Measurements from ENCODE around the gene SPAG17. TPM values are rescaled to one million over a fixed set of nuclear protein-coding genes. Genes with fewer than 3 reads are reported as not detected.

Gene SPAG17
- polyA plus RNA-seq (ENCODE audit: insufficient read length in 4 of 4), result 1 to 10 TPM; 5.9 to 10.0 (median 8.7) TPM

DNA sequence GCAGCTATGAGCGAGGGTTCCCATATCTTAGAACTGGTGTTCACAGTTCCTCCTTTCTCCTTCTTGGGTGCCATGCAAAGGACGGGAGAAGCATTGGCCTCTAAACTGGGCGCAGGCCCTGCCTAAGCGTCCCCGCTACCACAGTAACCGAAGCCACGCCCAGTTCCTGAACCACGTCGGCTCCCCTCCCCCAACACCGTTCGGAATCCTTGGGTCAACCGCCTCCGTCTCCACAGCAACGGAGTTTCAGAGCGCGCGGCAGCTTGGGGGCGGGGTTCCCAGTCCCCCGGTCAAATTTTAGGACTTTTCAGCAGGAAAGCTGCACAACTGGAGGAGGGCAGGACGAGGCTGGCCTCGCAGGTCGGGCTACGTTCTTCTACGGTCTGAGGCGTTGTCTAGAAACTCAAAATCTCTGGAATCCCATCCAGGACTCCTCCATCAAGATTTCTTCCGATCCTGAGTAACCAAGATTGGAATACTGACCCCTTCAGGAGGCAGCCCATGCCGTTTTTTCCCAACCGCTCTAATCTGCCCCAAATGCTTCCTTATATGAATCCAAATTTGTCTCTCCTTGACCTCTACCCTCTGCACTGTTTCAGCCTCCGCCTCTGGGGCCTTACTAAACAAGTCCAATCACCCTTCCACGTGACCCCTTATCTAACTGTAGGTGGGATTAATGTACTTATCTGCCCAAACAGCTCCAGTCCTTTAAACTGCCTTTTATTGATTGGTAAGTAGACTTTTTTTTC, at the start of gene SPAG17:
TSS of gene SPAG17 (minus strand) at position 145 of the 749 bp plus-strand sequence. CDS start at position 74, 71 bp downstream.
- DNase-seq (ENCODE audit: low read depth in 4 of 4, low spot score in 3 of 4), result peak; percentile 79 to 87 (median 84)

DNA sequence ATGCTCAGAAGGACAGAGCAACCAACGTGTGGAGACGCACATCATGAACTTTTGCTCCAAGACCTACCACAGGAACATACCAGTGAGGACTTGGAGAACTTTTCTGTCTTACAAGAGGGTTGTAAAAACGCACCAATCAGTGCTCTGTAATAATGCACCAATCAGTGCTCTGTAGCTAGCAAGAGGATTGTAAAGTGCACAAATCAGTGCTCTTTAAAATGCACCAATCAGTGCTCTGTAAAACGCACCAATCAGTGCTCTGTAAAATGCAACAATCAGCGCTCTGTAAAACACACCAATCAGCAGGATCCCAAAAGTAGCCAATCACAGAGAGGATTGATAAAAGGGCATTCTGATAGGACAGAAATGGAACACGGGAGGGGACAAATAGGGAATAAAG, 40.4 kb upstream of the SPAG17 start:
- no peak for DNase-seq (ENCODE audit: low read depth in 4 of 4, low spot score in 3 of 4)

DNA sequence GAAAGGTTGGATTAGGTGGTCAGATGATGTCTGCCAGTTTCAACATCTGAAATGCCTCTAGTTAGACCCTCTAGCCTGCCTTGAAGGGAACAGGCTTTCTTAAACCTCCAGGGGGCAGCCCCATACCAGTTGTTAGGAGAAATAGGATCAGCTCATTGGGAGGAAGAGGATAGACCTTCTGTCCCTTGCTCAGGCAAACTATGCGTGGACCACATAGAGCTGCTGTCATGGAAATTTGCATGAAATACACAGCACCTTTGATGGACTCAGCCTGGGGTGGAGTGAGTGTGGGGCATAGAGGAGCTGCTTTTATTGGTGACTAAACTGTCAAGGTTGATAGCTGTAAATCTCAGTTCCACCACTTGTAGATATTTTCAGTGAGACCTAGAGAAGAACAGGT, 38.4 kb upstream of the SPAG17 start:
- DNase-seq (ENCODE audit: low read depth in 4 of 4, low spot score in 3 of 4), result peak in 1 of 4 donors; percentile 11

DNA sequence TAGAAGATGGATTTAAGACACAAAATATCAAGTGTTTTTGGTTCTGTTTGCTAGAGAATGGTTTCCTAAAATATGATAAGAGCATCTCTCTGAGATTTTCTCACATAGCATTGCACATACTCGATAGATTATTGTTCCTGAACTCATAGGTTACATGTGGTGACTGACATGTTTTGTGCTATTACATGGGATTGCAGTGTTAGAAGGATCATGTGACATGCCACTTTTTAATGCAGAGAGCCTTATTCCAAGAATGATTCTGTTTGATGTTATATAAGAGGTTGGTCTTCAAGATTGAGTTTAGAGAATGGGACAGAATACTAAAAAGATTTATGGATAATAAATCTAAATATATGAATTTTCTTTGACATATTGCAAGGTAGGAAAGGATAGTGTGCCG, 34.4 kb upstream of the SPAG17 start:
- DNase-seq (ENCODE audit: low read depth in 4 of 4, low spot score in 3 of 4), result no peak

DNA sequence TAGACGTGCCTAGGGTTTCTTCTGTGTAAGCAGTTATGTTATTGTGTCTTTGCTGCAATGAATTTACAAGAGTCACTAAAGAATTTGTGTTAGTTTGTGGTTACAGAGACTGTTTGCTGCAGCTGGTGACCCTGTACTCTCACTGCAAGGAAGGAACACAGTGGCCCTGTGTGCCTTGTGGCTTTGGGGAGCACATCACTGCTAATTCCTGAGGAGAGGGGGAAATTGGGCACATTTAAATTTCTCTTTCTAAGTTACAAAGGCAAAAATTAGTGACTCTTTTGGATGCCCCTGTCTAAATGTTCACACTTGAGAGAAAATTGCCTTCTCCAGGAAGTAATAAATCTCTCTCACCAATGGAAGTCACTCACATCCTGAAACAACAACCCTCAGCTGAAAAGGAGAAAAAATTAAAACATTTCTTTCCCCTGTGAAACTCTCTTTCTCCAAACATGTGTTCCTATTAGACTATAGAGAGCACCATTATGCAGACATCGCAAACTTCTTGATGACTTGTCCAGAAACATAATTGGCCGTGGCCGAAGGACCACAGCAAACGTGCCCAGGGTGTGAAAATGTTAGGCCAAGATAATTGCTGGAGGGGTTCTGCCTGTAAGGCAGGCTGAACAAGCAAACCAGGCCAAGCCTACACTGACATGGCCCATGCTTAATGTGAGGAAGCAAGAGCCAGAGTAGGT, 32.3 kb upstream of the SPAG17 start:
- peak; percentile 5 to 30 (median 14) for DNase-seq (ENCODE audit: low read depth in 4 of 4, low spot score in 3 of 4)

DNA sequence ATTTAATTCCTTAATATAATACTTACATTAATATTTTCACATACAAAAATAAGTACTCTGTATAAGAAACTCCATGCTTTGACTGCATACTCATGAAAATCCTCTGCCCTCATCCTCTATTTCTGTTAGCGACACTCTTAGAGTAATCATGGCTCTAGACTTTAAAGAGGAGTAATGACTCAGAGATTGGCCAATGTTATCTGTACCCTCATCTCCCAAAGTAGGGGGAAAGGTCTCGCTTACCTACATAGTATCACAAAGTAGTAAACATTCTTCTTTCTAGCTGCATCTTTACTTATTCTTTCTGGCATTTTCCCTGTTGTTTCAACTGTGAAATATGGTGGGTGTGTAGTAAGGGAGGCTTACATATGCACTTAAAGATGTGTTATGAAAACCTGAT, 29.8 kb upstream of the SPAG17 start:
- no peak for DNase-seq (ENCODE audit: low read depth in 4 of 4, low spot score in 3 of 4)

DNA sequence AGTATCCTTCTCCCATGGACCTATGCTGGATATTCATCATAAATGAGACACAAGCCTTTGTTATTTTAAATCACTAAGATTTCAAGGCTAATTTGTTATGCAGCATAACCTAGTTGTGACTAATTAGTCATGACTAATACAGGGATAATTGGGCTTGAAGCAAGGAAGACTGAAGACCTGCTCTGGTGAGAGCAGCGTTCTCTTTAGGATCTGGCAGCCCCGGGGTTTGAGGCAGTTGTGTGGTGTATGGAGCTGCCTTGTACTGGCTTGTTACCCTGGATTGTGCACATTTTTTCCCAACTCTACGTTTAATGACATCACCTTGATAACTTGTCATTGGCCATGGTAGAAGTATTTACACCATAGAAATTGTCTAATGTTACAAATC, 25.7 kb upstream of the SPAG17 start:
- no peak for DNase-seq (ENCODE audit: low read depth in 4 of 4, low spot score in 3 of 4)

DNA sequence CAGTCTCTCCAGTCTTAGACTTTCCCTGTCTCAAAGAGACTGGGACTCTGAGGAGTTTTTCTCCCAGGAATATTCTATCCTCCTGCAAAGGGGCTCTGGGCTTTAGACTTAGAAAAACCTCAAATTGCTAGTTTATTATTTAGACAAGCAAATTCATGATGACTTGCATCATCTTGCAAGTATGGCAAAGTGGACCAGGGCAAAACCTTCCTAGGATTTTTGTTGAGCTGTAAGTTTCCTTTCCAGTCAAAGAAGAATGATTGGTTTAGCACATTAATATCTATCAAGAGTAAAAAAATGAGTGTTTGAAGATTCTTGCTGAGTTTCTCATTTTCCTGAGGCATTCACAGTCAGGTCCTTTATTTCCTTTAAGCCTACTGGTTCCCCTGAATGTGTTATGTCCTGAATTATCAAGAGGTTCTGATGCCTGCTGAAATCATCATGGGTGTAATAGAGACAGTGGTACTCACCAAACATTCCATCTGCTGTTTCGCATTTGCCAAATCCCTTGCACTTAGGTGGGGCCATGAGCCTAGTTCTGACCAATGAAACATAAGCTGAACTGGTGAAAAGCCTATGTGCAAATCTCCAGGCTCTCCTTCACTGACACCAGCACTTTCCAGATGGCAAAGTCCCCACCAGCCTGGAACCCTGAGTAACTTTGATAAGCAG, 25.2 kb upstream of the SPAG17 start:
- no peak for DNase-seq (ENCODE audit: low read depth in 4 of 4, low spot score in 3 of 4)

DNA sequence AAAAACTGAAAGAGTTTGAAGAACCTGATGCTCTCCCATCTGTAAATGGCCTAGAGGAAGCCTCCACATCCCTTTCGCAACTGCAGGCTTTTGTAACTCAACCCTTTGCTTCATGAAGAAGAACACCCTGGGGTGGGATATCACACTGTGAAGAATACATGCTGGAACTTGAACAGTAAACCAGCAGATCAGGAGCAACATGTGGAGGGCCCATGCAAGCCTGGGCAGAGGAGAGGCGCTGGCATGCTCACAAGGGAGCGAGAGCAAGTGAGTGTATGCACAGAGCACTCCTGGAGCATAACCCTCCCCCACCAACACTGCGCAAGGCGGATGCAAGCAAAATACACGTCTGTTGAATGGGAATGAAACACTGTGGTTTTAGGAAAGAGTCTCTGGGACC, 24.6 kb upstream of the SPAG17 start:
- no peak for DNase-seq (ENCODE audit: low read depth in 4 of 4, low spot score in 3 of 4)

DNA sequence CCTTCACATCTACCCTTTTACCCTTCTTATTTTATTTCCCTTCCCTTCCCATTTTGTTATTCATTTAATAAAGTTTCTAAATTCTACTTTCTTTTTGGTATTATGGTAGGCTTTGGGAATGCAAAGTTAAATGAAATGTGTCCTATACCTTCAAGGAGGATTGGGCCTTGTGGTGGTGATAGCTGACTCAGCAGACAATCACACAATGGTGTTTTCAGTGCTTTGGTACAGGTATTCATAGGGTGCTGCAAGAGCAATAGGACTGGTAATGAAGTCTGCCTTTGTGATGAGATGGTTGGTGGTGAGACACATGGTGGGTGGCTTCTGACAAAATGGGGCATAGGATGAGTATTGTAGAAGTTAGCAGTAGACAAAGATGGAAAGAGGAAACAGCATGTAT, 21.9 kb upstream of the SPAG17 start:
- no peak for DNase-seq (ENCODE audit: low read depth in 4 of 4, low spot score in 3 of 4)

DNA sequence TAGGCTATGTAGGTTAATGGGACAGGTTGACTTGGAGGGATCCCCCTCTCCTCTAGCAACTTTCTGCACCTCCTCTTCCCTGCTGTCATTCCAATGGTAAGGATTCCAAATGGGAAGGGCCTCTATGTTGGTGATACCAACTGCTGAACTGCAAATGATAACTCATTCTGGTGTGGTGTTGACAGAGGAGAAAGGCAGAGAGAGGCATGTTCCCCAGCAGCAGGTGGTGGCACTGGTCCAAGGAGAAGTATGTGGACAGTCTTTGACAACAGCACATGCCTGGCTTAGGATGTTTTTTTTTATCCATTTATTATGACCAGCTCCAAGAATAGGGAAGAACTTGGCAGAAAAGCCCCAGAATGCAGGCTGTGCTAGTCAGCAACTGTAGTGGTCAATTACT, 19.6 kb upstream of the SPAG17 start:
- DNase-seq (ENCODE audit: low read depth in 4 of 4, low spot score in 3 of 4), result no peak

DNA sequence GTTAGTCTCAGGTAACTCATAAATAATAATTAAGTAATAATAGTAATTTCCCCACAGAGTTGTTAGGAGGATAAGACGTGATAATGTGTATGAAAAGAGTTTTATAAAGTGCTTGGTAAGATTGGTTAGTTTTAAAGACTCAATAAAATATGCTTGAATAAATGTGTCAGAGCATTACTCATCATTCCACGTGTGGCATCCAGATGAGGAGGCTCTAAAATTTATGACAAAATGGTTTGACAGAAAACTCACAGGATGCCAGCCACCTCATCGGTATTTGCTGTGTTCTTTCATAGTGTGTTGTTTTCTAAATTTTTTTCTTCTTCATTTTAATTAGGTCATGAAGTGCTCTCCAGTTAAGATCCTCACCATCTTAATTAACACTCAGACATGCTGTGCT, 19.1 kb upstream of the SPAG17 start:
- no peak for DNase-seq (ENCODE audit: low read depth in 4 of 4, low spot score in 3 of 4)

DNA sequence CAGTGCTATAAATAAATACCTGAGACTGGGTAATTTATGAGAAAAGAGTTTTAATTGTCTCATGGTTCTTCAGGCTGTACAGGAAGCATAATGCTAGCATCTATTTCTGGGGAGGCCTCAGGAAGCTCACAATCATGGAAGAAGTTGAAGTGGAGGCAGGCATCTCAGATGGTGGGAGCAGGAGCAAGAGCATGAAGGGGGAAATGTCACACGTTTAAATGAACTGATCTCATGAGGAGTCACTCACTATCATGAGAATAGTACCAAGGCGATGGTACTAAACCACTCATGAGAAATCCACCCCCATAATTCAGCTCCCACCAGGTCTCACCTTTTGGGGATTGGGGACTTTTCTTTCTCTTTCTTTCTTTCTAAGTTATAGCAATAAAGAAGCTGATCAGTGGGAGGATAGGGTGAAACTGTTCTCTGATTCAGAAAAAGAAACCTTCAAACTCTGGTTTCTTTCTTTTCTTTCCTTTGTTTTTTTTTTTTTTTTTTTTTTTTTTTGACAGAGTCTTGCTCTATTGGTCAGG, 17.1 kb upstream of the SPAG17 start:
- DNase-seq (ENCODE audit: low read depth in 4 of 4, low spot score in 3 of 4), result no peak

DNA sequence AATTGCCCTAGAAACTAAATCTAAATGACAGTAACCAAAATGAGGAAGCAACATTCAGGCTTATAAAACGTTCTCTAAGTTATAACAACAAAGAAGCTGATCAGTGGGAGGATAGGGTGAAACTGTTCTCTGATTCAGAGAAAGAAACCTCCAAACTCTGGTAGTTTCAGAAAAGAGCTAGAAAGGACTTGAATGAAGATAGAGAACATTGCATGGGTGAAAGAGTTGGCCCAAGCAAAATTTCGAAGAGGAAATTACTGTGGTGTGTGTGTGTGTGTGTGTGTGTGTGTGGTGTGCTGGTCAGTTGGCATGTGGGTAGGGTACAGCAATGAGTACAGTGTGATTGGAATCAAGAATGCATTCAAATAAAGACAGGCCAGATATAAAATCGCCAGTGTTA, 16.5 kb upstream of the SPAG17 start:
- DNase-seq (ENCODE audit: low read depth in 4 of 4, low spot score in 3 of 4), result no peak

DNA sequence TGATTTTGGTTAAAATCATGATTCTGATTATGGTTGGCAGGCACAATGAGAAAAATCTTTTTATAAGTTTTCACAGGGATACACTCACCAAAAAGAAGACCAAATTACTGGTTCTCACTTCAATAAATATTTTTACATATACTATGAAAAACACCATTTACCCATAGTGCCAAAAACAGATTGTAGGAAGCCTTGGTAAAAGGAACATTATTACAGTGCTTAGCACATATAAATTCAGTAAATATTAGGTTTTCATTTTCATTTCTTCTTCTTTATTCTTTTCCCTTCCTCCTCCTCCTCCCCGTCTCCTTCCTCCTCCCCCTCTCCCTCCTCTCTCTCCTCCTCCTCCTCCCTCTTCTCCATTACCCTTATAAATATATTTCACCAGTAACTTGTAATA, 15.8 kb upstream of the SPAG17 start:
- DNase-seq (ENCODE audit: low read depth in 4 of 4, low spot score in 3 of 4), result no peak

DNA sequence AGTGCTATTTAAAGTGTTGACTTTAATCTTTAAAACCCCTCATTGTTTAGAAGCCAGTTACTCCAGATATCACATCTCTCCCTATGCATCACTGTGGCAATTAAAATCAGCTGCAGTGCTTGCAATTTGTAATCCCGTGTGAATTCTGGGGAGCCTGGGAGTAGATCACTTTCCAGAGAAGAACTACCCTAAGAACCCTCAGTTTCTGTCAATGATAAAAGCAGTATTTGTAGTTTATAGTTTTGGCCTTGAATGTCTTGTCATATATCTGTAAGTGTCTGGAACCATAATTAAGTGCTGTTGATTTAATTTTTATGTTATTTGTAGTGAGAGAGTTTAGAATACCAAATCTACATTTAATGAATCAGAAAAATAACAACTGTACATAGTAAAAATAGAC, 5.5 kb upstream of the SPAG17 start:
- no peak for DNase-seq (ENCODE audit: low read depth in 4 of 4, low spot score in 3 of 4)

DNA sequence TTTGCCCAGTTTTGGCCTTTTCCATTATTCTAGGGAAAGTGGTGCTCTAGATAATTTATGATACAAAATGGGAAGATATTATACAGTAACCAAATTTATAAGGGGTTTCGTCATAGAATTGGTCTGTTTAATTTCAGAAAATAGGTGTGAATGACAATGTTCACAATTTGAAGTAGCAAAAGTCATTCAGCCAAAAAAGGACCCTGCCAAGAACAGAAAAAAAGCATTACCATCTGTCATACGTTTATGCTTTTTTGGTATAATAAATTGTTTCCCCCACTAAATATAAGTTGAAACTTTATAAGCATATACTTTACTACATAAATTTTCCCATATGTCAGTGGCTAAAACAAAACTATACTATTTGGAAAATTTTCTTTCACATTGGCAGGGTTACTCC, 4.5 kb upstream of the SPAG17 start:
- no peak for DNase-seq (ENCODE audit: low read depth in 4 of 4, low spot score in 3 of 4)

DNA sequence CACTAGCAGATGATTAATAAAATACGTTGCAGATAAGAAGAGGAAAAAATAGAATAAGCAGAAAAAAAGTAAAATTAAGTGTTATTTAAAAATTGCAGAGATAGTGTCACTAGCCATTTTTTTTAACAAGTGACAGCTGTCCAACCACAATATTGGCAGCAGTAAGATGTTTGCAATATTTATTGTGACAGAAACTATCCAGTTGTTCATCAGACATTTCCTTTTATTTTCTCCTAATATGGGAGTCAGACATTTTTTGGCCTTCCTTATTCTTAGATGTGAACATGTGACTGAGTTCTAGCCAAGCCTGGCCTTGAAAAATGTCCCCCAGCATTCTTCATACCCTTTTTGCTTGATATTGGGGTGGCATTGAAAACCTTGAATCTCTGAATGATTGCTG, 3.4 kb upstream of the SPAG17 start:
- DNase-seq (ENCODE audit: low read depth in 4 of 4, low spot score in 3 of 4), result no peak

DNA sequence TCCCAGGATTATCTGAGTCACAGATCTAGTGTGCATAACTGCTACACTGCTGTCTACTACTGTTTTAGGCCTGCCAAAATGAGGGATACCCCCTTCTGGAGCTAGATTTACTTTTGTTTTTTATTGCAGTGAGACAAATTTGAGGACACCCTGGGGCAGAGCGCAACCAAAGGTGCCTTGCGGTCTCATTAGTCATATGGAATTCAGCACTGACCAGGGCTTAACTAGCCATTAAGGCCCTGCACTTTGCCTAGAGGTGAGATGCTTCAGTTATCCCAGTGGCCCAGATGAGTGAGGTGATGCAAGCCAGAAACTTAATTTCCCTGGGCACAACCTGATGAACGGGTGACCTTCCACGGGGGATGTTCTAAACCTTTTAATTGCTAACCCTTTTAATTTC, 998 bp upstream of the SPAG17 start:
- no peak for DNase-seq (ENCODE audit: low read depth in 4 of 4, low spot score in 3 of 4)

DNA sequence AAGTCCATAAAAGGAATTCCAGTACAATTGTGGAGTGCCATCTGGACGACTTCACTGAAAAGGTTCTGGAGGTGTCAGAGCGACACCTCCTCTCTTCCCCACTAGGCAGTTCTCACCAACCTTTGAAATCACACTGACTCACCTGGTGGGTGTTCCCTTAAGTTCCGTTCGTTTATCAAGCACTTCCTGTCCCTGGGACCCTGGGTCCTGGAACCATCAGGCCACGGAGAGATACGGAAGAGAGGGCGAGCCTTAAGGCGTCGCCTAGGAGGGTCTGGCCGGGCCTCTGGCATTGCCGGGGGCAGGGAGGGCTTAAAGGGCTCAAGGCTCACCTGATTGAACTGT, 317 bp downstream of the SPAG17 start:
- DNase-seq (ENCODE audit: low read depth in 4 of 4, low spot score in 3 of 4), result no peak

DNA sequence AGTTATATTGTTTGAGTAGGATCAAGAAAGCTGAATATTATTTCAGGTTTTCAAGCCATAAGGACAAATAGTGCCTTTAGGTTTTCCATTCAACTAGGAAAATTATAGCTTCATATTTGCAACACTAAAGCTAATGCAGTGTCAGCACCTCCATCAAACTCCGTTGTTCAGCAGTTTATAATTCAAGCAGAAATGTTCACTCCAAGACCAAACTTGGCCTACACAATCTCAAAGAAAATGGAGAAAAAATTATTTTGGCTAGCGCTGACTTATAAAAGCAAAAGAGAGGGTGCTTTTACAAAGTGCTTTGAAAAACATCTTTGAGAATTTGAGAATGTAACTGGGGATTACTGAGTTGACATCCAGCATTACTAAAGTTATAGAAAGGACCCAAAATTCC, 1.4 kb downstream of the SPAG17 start:
- DNase-seq (ENCODE audit: low read depth in 4 of 4, low spot score in 3 of 4), result no peak

DNA sequence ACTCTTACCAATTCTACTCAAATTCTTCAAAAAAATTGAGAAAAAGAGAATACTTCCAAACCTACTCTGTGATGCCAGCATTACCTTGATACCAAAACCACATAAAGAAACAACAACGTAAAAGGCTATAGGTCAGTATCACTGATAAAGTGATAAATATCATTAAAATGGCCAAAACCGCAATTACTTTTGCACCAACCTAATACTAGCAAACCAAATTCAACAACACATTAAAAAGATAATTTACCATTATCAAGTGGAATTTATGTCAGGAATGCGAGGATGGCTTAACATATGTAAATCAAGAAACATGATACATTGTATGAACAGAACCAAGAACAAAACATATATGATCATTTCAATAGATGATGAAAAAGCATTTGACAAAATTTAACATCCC, 7.0 kb downstream of the SPAG17 start:
- DNase-seq (ENCODE audit: low read depth in 4 of 4, low spot score in 3 of 4), result no peak

Data from right renal pelvis (tissue), 4 donors.